A549 (cell line): ENCODE results near the gene CFL2. TPM values are rescaled to one million over a fixed set of nuclear protein-coding genes. Genes with fewer than 3 reads are reported as not detected.

ENCODE experiments used
- ATAC-seq, 2 experiments: fragments of 200-7000 bp in 1 of 2; fragments of >200 bp in 1 of 2; cut with Nextera tagmentation in 1 of 2; cut with Tn5 transposase in 1 of 2; 3 replicates each; pipeline versions ENCODE4 v1.8.0 to v1.9.1; 2018 to 2020; ENCODE audit warnings: mild to moderate bottlenecking in 1 of 2, moderate library complexity in 1 of 2
- CTCF ChIA-PET: fragments of 300-600 bp; sonication (Branson Sonifier 250); formaldehyde crosslinking; extraction: SDS; loops from one replicate; lab custom pipeline; 2021; ENCODE audit warnings: antibody characterized with exemption, inconsistent platforms; lab: Yijun Ruan, JAX
- POLR2A ChIA-PET: fragments of 350-600 bp; formaldehyde crosslinking; extraction: SDS; loops from one replicate; lab custom pipeline; 2021; ENCODE audit warnings: antibody characterized with exemption, inconsistent platforms; lab: Yijun Ruan, JAX
- DNase-seq, 2 experiments: peaks; one replicate each; pipeline versions ENCODE4 v3.0.0 to v3.0.0-alpha.2; 2011 to 2016; ENCODE audit warnings: low read depth in 1 of 2, low spot score in 1 of 2
- FAIRE-seq: peaks from 2 replicates; lab custom pipeline; 2011; peaks lifted over from hg19 to GRCh38; lab: Jason Lieb, UNC
- H3K27ac ChIP-seq, 2 experiments: fragments of >200 bp; sonication (Bioruptor Twin); formaldehyde crosslinking; 3 replicates each; pipeline ENCODE4 v1.5.1; 2016 to 2017
- H3K4me1 ChIP-seq: fragments of >200 bp; sonication (Bioruptor Twin); formaldehyde crosslinking; 3 replicates; pipeline ENCODE4 v1.6.1; 2016
- H3K4me2 ChIP-seq: fragments of >200 bp; sonication (Bioruptor Twin); formaldehyde crosslinking; 3 replicates; pipeline ENCODE4 v1.6.1; 2016
- H3K4me3 ChIP-seq: fragments of >200 bp; sonication (Bioruptor Twin); formaldehyde crosslinking; 3 replicates; pipeline ENCODE4 v1.5.1; 2016
- H3K9me3 ChIP-seq: fragments of >200 bp; sonication (Bioruptor Twin); formaldehyde crosslinking; 3 replicates; pipeline ENCODE4 v1.6.1; 2016
- CBX8 ChIP-seq: fragments of 200-600 bp; sonication (generic); IDR thresholded peaks from 2 replicates; pipeline ENCODE4 v1.6.1; 2016
- EHMT2 ChIP-seq: fragments of 200-600 bp; sonication (generic); IDR thresholded peaks from 2 replicates; pipeline ENCODE4 v1.6.1; 2016; ENCODE audit warnings: antibody characterized with exemption, low read depth, mild to moderate bottlenecking, moderate library complexity
- EP300 ChIP-seq, 2 experiments: fragments of >200 bp; sonication (Bioruptor Twin); formaldehyde crosslinking; IDR thresholded peaks; 2 replicates in 1 of 2; 3 replicates in 1 of 2; pipeline ENCODE4 v1.6.1; 2016 to 2017
- FOSB ChIP-seq: fragments of 250-450 bp; sonication (Bioruptor Pico); IDR thresholded peaks from 2 replicates; pipeline ENCODE4 v1.5.0; 2020; ENCODE audit warnings: mild to moderate bottlenecking, moderate library complexity
- GATA3 ChIP-seq: IDR thresholded peaks from 2 replicates; pipeline ENCODE4 v1.6.1; 2012; ENCODE audit warnings: borderline replicate concordance
- MAX ChIP-seq: IDR thresholded peaks from 2 replicates; pipeline ENCODE4 v1.6.1; 2012
- MYC ChIP-seq: IDR thresholded peaks from 2 replicates; pipeline ENCODE4 v1.6.1; 2012; ENCODE audit warnings: mild to moderate bottlenecking, inconsistent platforms, low read length, improper control_type of control experiment, borderline replicate concordance
- NFE2L2 ChIP-seq: fragments of 150-350 bp; conservative IDR thresholded peaks from 2 replicates; pipeline ENCODE4 v1.6.1; 2014; ENCODE audit warnings: low read length
- RAD21 ChIP-seq, 2 experiments: fragments of >200 bp in 1 of 2; sonication (Bioruptor Twin) in 1 of 2; formaldehyde crosslinking in 1 of 2; IDR thresholded peaks in 1 of 2; conservative IDR thresholded peaks in 1 of 2; 2 replicates in 1 of 2; 3 replicates in 1 of 2; pipeline ENCODE4 v1.6.1; 2012 to 2018; ENCODE audit warnings: inconsistent platforms in 1 of 2
- RCOR1 ChIP-seq: fragments of 150-350 bp; IDR thresholded peaks from 2 replicates; pipeline ENCODE4 v1.6.1; 2014; ENCODE audit warnings: antibody characterized with exemption, low read length, low read depth
- RFX5 ChIP-seq: fragments of 450-650 bp; IDR thresholded peaks from 2 replicates; pipeline ENCODE4 v1.7.1; 2014; ENCODE audit warnings: antibody characterized with exemption, mild to moderate bottlenecking, moderate library complexity
- SMC3 ChIP-seq: fragments of >200 bp; sonication (Bioruptor Twin); formaldehyde crosslinking; IDR thresholded peaks from 3 replicates; pipeline ENCODE4 v1.6.1; 2018; ENCODE audit warnings: inconsistent platforms
- TP53 ChIP-seq: fragments of 250-450 bp; sonication (Bioruptor Pico); IDR thresholded peaks from 2 replicates; pipeline ENCODE4 v1.5.0; 2021; ENCODE audit warnings: mild to moderate bottlenecking, moderate library complexity
- ZFP36 ChIP-seq: fragments of 450-650 bp; IDR thresholded peaks from 2 replicates; pipeline ENCODE4 v1.6.1; 2014; ENCODE audit warnings: borderline replicate concordance; ENCODE audit not compliant: partially characterized antibody
- ZNF302 ChIP-seq: fragments of 250-450 bp; sonication (Bioruptor Pico); IDR thresholded peaks from 2 replicates; pipeline ENCODE4 v1.9.0; 2021; ENCODE audit warnings: inconsistent platforms, mild to moderate bottlenecking, moderate library complexity
- WGBS: methylation state at CpG from one replicate; pipeline ENCODE4 v1.1.6; 2017; ENCODE audit errors: missing lambda C conversion rate; 5-methylcytosine and 5-hydroxymethylcytosine counted together
- polyA plus RNA-seq, 4 experiments: library from polyadenylated mRNA; depleted of rRNA in 3 of 4; stranded (reverse); fragments of >200 nt; fragmentation: RNase III in 1 of 4; extraction: RNeasy Plus Mini Kit Qiagen cat#74134 plus additional on column Dnase treatment in 1 of 4; gene quantifications; 2 replicates in 3 of 4; 3 replicates in 1 of 4; pipeline ENCODE4 v1.2.3, GENCODE V29; 2011 to 2017
- TF ChIP-seq, protein P1 (sequence below): IDR thresholded peaks from 2 replicates; pipeline ENCODE4 v1.6.1; 2012
- TF ChIP-seq, protein P2 (sequence below): fragments of 450-650 bp; IDR thresholded peaks from 2 replicates; pipeline ENCODE4 v1.6.1; 2014; ENCODE audit warnings: antibody characterized with exemption

Gene CFL2
- polyA plus RNA-seq, 2 of the 4 experiments (the other 2 are of a cell fraction): 105 to 167 TPM

DNA sequence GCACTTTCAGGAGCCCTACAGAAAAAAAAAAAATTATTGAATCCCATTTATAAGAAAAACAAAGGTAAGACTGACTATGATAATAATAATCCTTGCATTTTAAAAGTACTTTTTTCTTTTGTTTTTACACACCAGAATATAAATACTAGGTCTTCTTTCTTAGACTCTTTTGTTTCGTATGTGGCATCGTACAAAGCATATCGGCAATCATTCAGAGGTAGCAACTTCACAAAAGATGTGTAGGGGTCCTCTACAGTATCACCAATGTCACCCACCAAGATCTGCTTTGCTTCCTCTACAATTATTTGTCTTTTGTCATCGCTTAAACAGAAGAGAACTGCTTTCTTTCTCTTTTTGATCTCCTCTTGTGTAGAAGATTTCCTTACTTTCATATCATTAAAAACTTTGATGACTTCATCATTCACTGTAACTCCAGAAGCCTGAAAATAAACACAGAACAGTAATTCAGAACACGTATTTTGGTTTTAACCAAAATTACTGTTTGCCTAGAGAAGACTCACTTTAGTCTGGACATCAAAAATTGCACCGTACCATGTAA lies 1.2 kb downstream of the CFL2 start:
- POLR2A ChIA-PET: interaction anchor here (0.6 to 4.4 kb wide), 4 partner anchors 13 to 68 kb away, joined by 3 to 29 read pairs (median 11); no protein-coding TSS in a partner anchor
- peak overlapping the region; percentile 83 to 99 for H3K27ac ChIP-seq
- H3K9me3 ChIP-seq: no peaks in the 10 kb centered on the region
- peak overlapping the region; percentile 72 for H3K4me2 ChIP-seq
- no peak for FAIRE-seq
- CTCF ChIA-PET: interaction anchor here (0.6 to 3.7 kb wide), 5 partner anchors 10 to 40 kb away, joined by 3 to 15 read pairs (median 8); no protein-coding TSS in a partner anchor
- TF ChIP-seq FOSB (CRISPR knock-in tag) (no peak), NFE2L2 (no peak), MYC (0 out of 2 replicates have a peak, but pooled peaks have one; percentile 1), CBX8 (no peak), RCOR1 (no peak)
- TF ChIP-seq, all 56 proteins: peak for 1
- WGBS: 41% methylated on average over 6 of the region's 6 CpGs
- Histone ChIP-seq H3K4me3 (peak overlapping the region; percentile 74), H3K4me1 (peaks cover 49% of the 10 kb centered on the region)
- DNase-seq (no peak), ATAC-seq (no peak)

DNA sequence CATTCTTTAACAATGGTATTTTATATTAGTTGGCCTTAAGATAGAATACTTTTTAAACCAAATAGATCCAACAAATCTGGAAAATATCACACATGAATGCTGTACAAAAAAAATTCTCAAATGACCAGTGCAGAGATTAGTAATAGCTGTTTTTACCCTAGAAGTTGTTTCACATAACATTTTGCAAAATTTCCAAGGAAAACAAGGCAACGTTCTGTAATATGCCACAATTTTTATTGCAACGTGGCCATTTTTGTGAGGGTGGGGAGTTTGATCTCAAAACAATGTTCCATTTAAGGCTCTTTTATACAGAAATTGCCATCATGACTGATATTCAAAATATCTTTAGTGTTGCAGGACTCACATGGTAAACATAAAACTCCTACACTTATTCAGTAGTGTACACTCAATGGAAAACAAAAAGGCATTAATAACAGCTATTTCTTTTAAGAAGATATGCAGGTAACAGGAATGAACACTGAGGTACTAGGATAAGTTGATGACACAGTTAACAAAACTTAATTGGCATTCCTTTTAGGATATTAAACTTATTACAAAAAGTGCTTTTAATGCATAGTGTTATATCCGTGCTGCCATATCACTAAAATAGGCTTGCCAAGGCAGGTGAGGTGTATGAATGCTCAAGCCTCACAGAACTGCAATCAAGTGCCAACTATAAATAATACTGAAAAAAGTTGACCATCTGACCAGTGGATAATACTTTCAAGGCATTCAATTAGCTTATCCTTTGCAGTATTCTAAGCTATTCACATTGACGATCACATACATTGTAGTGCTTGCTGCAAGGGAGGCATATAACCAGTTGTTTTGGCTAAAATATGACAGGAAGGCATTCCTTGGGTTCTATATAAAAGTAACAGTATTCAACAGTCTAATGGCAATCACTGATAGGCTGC lies 2.3 kb downstream of the CFL2 start:
- no peaks in the 10 kb centered on the region for H3K9me3 ChIP-seq
- no peak for TF ChIP-seq GATA3
- TF ChIP-seq EP300 (IDR thresholded peaks at IDR 0.05): no peak
- no peak for TF ChIP-seq TP53 (CRISPR knock-in tag)
- no peak for TF ChIP-seq EHMT2
- TF ChIP-seq RFX5: no peak
- TF ChIP-seq ZNF302 (CRISPR knock-in tag): no peak
- TF ChIP-seq, protein P1, sequence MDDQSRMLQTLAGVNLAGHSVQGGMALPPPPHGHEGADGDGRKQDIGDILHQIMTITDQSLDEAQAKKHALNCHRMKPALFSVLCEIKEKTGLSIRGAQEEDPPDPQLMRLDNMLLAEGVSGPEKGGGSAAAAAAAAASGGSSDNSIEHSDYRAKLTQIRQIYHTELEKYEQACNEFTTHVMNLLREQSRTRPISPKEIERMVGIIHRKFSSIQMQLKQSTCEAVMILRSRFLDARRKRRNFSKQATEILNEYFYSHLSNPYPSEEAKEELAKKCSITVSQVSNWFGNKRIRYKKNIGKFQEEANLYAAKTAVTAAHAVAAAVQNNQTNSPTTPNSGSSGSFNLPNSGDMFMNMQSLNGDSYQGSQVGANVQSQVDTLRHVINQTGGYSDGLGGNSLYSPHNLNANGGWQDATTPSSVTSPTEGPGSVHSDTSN: no peak
- no peak for TF ChIP-seq SMC3
- no peak for TF ChIP-seq RCOR1
- TF ChIP-seq, all 56 proteins: peak for 0
- H3K4me2 ChIP-seq: peak overlapping the region; percentile 72
- DNase-seq: no peak
- 79% methylated on average over 4 of the region's 4 CpGs for WGBS
- ChIA-PET CTCF (interaction anchor here (1.8 to 3.7 kb wide), 4 partner anchors 9 to 39 kb away, joined by 4 to 15 read pairs (median 10); no protein-coding TSS in a partner anchor), POLR2A (interaction anchor here (1.2 to 4.4 kb wide), 2 partner anchors 12 kb away, joined by 4 to 29 read pairs; no protein-coding TSS in a partner anchor)
- ATAC-seq: no peak
- H3K4me3 ChIP-seq: no peak overlapping the region
- FAIRE-seq: no peak
- no peak overlapping the region for H3K27ac ChIP-seq
- H3K4me1 ChIP-seq: peaks cover 56% of the 10 kb centered on the region

- no peak for TF ChIP-seq EP300 (IDR thresholded peaks at IDR 0.05)
- TF ChIP-seq MAX: 0 out of 2 replicates have a peak, but pooled peaks have one; percentile 27
- TF ChIP-seq, all 56 proteins: peak for 1
- DNase-seq: peak in 1 of 2 experiments; percentile 48
- H3K9me3 ChIP-seq: no peaks in the 10 kb centered on the region
- peak overlapping the region; percentile 15; the same call in 1 of the 3 replicates for H3K4me3 ChIP-seq
- H3K4me2 ChIP-seq: peak overlapping the region; percentile 72
- ChIA-PET CTCF (interaction anchor here (0.9 to 2.8 kb wide), 4 partner anchors 9 to 38 kb away, joined by 3 to 13 read pairs (median 6); no protein-coding TSS in a partner anchor), POLR2A (interaction anchor here (1.2 kb wide), 2 partner anchors 11 to 18 kb away, joined by 4 read pairs; no protein-coding TSS in a partner anchor)
- H3K27ac ChIP-seq: peak overlapping the region; percentile 49 to 59; a peak in 5 of 6 replicates
- H3K4me1 ChIP-seq: peaks cover 56% of the 10 kb centered on the region
- WGBS: 33% methylated on average over 3 of the region's 3 CpGs
- FAIRE-seq: no peak
- peak in 1 of 2 experiments; percentile 10; a peak in 1 of 6 replicates for ATAC-seq
These were observed 3.2 kb downstream of the CFL2 start for GRCh38 chr14:34711169-34711568.

DNA sequence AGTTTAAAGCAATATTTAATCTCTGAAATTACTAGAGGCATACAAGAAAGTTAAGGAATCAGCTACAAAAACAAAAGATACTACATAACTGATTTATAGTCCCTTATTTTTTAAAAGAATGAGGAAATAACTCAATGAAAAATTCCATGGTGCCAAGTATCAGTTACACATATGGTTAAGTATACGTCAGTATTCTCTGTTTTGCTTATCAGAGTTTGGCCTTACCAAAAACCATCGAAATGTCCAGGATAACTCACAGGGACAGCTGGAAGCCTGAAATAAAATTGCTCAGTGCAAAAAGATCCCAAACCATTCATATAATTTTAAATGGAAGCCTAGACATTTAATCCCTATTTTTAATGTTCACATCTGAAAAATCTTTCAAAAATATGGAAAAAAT lies 3.6 kb downstream of the CFL2 start:
- TF ChIP-seq, protein P2, sequence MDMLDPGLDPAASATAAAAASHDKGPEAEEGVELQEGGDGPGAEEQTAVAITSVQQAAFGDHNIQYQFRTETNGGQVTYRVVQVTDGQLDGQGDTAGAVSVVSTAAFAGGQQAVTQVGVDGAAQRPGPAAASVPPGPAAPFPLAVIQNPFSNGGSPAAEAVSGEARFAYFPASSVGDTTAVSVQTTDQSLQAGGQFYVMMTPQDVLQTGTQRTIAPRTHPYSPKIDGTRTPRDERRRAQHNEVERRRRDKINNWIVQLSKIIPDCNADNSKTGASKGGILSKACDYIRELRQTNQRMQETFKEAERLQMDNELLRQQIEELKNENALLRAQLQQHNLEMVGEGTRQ: no peak
- TF ChIP-seq RAD21 (conservative IDR thresholded peaks at IDR 0.05 in 1 of 2, IDR thresholded peaks at IDR 0.05 in 1 of 2) (no peak), SMC3 (no peak), ZFP36 (no peak), EP300 (IDR thresholded peaks at IDR 0.05) (no peak), MAX (no peak)
- peak overlapping the region; percentile 72 for H3K4me2 ChIP-seq
- 24% methylated on average over 2 of the region's 2 CpGs for WGBS
- POLR2A ChIA-PET: interaction anchor here (1.0 to 2.4 kb wide), 4 partner anchors 9 to 18 kb away, joined by 4 to 7 read pairs (median 4); no protein-coding TSS in a partner anchor
- ATAC-seq (no peak), FAIRE-seq (no peak), DNase-seq (no peak)
- peaks cover 56% of the 10 kb centered on the region for H3K4me1 ChIP-seq
- no peaks in the 10 kb centered on the region for H3K9me3 ChIP-seq
- CTCF ChIA-PET: interaction anchor here (0.9 to 2.8 kb wide), 3 partner anchors 11 to 38 kb away, joined by 3 to 13 read pairs (median 8); no protein-coding TSS in a partner anchor
- peak overlapping the region; percentile 49 to 59; a peak in 5 of 6 replicates for H3K27ac ChIP-seq
- H3K4me3 ChIP-seq: peak overlapping the region; percentile 15; the same call in 1 of the 3 replicates
